ENCODE results near the gene TMEM38B.

DNA sequence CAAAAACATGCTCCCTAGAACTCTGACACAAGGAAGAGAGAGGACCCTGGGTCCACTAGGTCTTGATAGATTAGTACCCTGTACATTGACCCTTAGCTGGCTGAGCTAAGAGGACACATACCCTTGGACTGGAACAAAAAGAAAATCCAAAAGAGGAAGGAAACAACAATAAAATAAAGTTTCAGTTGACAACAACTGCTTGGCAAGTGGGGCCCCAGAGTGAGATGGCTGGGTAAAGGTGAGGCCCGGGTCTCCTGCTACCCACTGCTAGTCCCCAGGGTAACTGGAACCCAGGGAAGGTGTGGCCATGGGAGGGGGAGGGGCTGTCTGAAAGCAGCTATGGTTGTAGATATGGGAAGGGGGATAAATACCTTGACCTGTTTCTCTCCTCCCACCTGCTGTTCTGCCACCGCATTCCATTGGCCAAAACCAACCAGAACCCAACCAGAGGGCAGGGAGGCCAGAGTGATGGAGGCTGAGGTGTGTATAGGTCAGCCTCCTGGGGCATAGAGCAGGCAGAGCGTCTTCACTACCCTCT, 20.4 kb upstream of the TMEM38B start:
- TF ChIP-seq CTCF (IDR thresholded peaks at IDR 0.05; ENCODE audit: low read depth, low read length), result no peak
- no peak for TF ChIP-seq EZH2phosphoT487 (IDR thresholded peaks at IDR 0.05; ENCODE audit: low read depth)

Measured in OCI-LY3 (cell line).